HepG2 (cell line): ENCODE data around the gene GSTM1. TPM values are rescaled to one million over a fixed set of nuclear protein-coding genes. Genes with fewer than 3 reads are reported as not detected.
"Not testable (repeated sequence)": the region's sequence is repeated elsewhere in the genome, so short reads cannot be mapped to it uniquely, and the experiment has no call there.

ENCODE experiments used
- ATAC-seq: fragments of 200-7000 bp; cut with Tn5 transposase; 3 replicates; pipeline ENCODE4 v1.9.1; 2020; ENCODE audit warnings: mild to moderate bottlenecking, moderate library complexity
- BruUV-seq: library from RNA; stranded (reverse); fragments of 400-500 nt; replicated peaks from 2 replicates; lab custom pipeline; 2021; lab: Mats Ljungman, UMichigan
- CTCF ChIA-PET: fragments of 300-600 bp; formaldehyde crosslinking; extraction: SDS; loops from one replicate; lab custom pipeline; 2021; ENCODE audit warnings: low total read pairs, inconsistent platforms, low intra/inter-chr PET ratio; lab: Yijun Ruan, JAX
- POLR2A ChIA-PET: fragments of 350-600 bp; sonication (Branson Sonifier 250); formaldehyde crosslinking; loops from one replicate; lab custom pipeline; 2020; ENCODE audit warnings: antibody characterized with exemption, inconsistent platforms; lab: Yijun Ruan, JAX
- DNase-seq: peaks from one replicate; pipeline ENCODE4 v3.0.0-alpha.2; 2015; ENCODE audit warnings: low spot score
- FAIRE-seq: peaks from 3 replicates; lab custom pipeline; 2011; peaks lifted over from hg19 to GRCh38; lab: Jason Lieb, UNC
- H2AFZ ChIP-seq: one replicate; pipeline ENCODE4 v1.6.1; 2011; ENCODE audit warnings: low read length, inconsistent platforms
- H3K27ac ChIP-seq: fragments of 300-600 bp; 3 replicates; pipeline ENCODE4 v1.8.0; 2011; ENCODE audit warnings: mixed run types, mild to moderate bottlenecking, mixed read lengths, low read length, inconsistent platforms; ENCODE audit not compliant: insufficient read depth; ENCODE audit errors: extremely low read length
- H3K27me3 ChIP-seq, 2 experiments: fragments of 200-600 bp in 1 of 2; 2 replicates in 1 of 2; 3 replicates in 1 of 2; pipeline versions ENCODE4 v1.6.0 to v1.8.0; 2011; ENCODE audit warnings: low read length in 2 of 2, mild to moderate bottlenecking in 2 of 2, moderate library complexity in 2 of 2, inconsistent platforms in 1 of 2; ENCODE audit not compliant: insufficient read depth in 2 of 2, control insufficient read depth in 1 of 2
- H3K36me3 ChIP-seq, 2 experiments: fragments of 200-600 bp in 1 of 2; replicated peaks in 1 of 2; 2 replicates in 1 of 2; 3 replicates in 1 of 2; pipeline versions ENCODE4 v1.5.1 to v1.8.0; 2011; ENCODE audit warnings: low read length in 2 of 2, inconsistent platforms in 1 of 2; ENCODE audit not compliant: insufficient read depth in 2 of 2, control insufficient read depth in 1 of 2
- H3K4me1 ChIP-seq: 2 replicates; pipeline ENCODE4 v1.5.1; 2012; ENCODE audit warnings: low read length, inconsistent platforms; ENCODE audit not compliant: insufficient read depth
- H3K4me2 ChIP-seq: 2 replicates; pipeline ENCODE4 v1.6.0; 2011; ENCODE audit warnings: low read depth, low read length, inconsistent platforms
- H3K4me3 ChIP-seq, 3 experiments: fragments of 200-600 bp in 1 of 3; sonication (generic), shearing (Covaris generic) in 1 of 3; replicated peaks in 1 of 3; 2 replicates each; pipeline ENCODE4 v1.5.1; 2011 to 2016; ENCODE audit warnings: low read length in 3 of 3, inconsistent platforms in 2 of 3, low read depth in 2 of 3, mild to moderate bottlenecking in 2 of 3, control low read depth in 1 of 3, mixed read lengths in 1 of 3; ENCODE audit not compliant: insufficient read depth in 1 of 3
- H3K79me2 ChIP-seq: one replicate; pipeline ENCODE4 v1.6.1; 2011; ENCODE audit warnings: low read length, inconsistent platforms; ENCODE audit not compliant: insufficient read depth
- H3K9ac ChIP-seq: 2 replicates; pipeline ENCODE4 v1.6.0; 2011; ENCODE audit warnings: mild to moderate bottlenecking, low read depth, low read length, inconsistent platforms; ENCODE audit not compliant: insufficient read depth
- H3K9me3 ChIP-seq: 2 replicates; pipeline ENCODE4 v1.5.1; 2012; ENCODE audit warnings: mild to moderate bottlenecking, low read length
- H4K20me1 ChIP-seq: 2 replicates; pipeline ENCODE4 v1.6.0; 2011; ENCODE audit warnings: inconsistent platforms, mild to moderate bottlenecking, low read length, moderate library complexity; ENCODE audit not compliant: insufficient read depth
- WGBS: methylation state at CpG from one replicate; pipeline ENCODE4 v1.1.6; 2017; ENCODE audit warnings: low lambda C conversion rate; 5-methylcytosine and 5-hydroxymethylcytosine counted together
- in situ Hi-C: cut with HindIII; loops from 2 replicates; pipeline ENCODE4 v1.10.0; 2017; ENCODE audit warnings: low pct_unique_long_range_greater_than_20kb; ENCODE audit not compliant: extremely low pct_ligation_motif_present
- intact Hi-C: fragments of 100-400 bp; cut with micrococcal nuclease; formaldehyde crosslinking; loops from one replicate; pipeline ENCODE4 v1.10.0; 2022; ENCODE audit not compliant: unreplicated experiment
- polyA plus RNA-seq, 8 experiments: library from polyadenylated mRNA; depleted of rRNA in 3 of 8; stranded (reverse) in 7 of 8; unstranded in 1 of 8; fragments of >200 nt; fragmentation: Illumina TruSeq in 4 of 8; extraction: Trizol in 4 of 8; gene quantifications; 2 replicates each; pipeline versions ENCODE4 v1.2.1 to v1.2.3, GENCODE V29; 2011 to 2016; ENCODE audit warnings: low read depth in 4 of 8, missing spikeins in 1 of 8, mixed read lengths in 1 of 8; ENCODE audit not compliant: insufficient read depth in 1 of 8
- total RNA-seq, 5 experiments: library from RNA; depleted of rRNA; stranded (reverse); fragments of >200 nt; fragmentation: Illumina TruSeq; extraction: Trizol; gene quantifications; 2 replicates each; pipeline ENCODE4 v1.2.3, GENCODE V29; 2016; ENCODE audit warnings: low read depth in 1 of 5

GSTM1 gene
- total and polyA plus RNA-seq, 2 of the 13 experiments (the other 11 are each of a cell fraction or from before 2014, with no cell fraction given): 0.42 TPM; not detected in 1

GRCh38 chr1:109708949-109709348 is 21.3 kb downstream of the GSTM1 start:
- H3K4me3 ChIP-seq, intact Hi-C loops, DNase-seq, H3K4me2 ChIP-seq, H4K20me1 ChIP-seq, POLR2A ChIA-PET, H3K79me2 ChIP-seq, H2AFZ ChIP-seq, H3K36me3 ChIP-seq, H3K4me1 ChIP-seq, H3K27ac ChIP-seq, H3K9ac ChIP-seq, BruUV-seq, H3K9me3 ChIP-seq, ATAC-seq, CTCF ChIA-PET, FAIRE-seq: not testable (repeated sequence)
- in situ Hi-C loops: loop anchor here (5.0 kb wide), 1 partner anchor 67 kb away; no protein-coding TSS in a partner anchor
- H3K27me3 ChIP-seq: peaks cover 3 to 13% of the 10 kb centered on the region in 2 experiments; a peak in 2 of 5 replicates
- WGBS: 33% methylated on average over 4 of the region's 4 CpGs

GRCh38 chr1:109709822-109710221 is 22.2 kb downstream of the GSTM1 start:
- H3K79me2 ChIP-seq, H3K4me2 ChIP-seq, FAIRE-seq, H3K4me1 ChIP-seq, H3K4me3 ChIP-seq, H3K9me3 ChIP-seq, H3K36me3 ChIP-seq, H4K20me1 ChIP-seq, POLR2A ChIA-PET, ATAC-seq, H3K9ac ChIP-seq, H2AFZ ChIP-seq, CTCF ChIA-PET, BruUV-seq, DNase-seq, H3K27ac ChIP-seq: not testable (repeated sequence)
- in situ Hi-C loops (loop anchor here (5.0 to 10.0 kb wide), 3 partner anchors 45 to 165 kb away; partner anchors contain the start of genes GNAI3 and GSTM2), intact Hi-C loops (loop anchor here (10.0 kb wide), 1 partner anchor 275 kb away; the partner anchor contains the start of gene AHCYL1)
- peaks cover 3 to 20% of the 10 kb centered on the region in 2 experiments; a peak in 2 of 5 replicates for H3K27me3 ChIP-seq

- WGBS: 60% methylated on average over 8 of the region's 33 CpGs
- H3K27ac ChIP-seq, H3K4me2 ChIP-seq, H3K4me3 ChIP-seq, H3K9ac ChIP-seq, H3K79me2 ChIP-seq, CTCF ChIA-PET, H3K4me1 ChIP-seq, ATAC-seq, H3K36me3 ChIP-seq, H2AFZ ChIP-seq, FAIRE-seq, POLR2A ChIA-PET, H4K20me1 ChIP-seq, BruUV-seq, H3K9me3 ChIP-seq, DNase-seq: not testable (repeated sequence)
- in situ Hi-C loops (loop anchor here (10.0 kb wide), 2 partner anchors 47 to 167 kb away; partner anchors contain the start of genes GNAI3 and GSTM2), intact Hi-C loops (loop anchor here (10.0 kb wide), 1 partner anchor 273 kb away; the partner anchor contains the start of gene AHCYL1)
- H3K27me3 ChIP-seq: peaks cover 4 to 25% of the 10 kb centered on the region in 2 experiments; a peak in 3 of 5 replicates
Observed at GRCh38 chr1:109711593-109712320, 24.1 kb downstream of the GSTM1 start, which contains the start of gene GSTM5. TSS of gene GSTM5 (plus strand) at chr1:109712251. CDS start at chr1:109712313, 62 bp downstream.
